K562 (cell line): ENCODE measurements around the gene ZDHHC24. TPM values are rescaled to one million over a fixed set of nuclear protein-coding genes. Genes with fewer than 3 reads are reported as not detected.

Experiments used
- ATAC-seq: fragments of 200-7000 bp; cut with Tn5 transposase; 3 replicates; pipeline ENCODE4 v1.9.1; 2020; ENCODE audit warnings: moderate library complexity
- BruUV-seq: library from RNA; stranded (reverse); fragments of 400-500 nt; replicated peaks from 2 replicates; lab custom pipeline; 2021; lab: Mats Ljungman, UMichigan
- CTCF ChIA-PET: fragments of 300-600 bp; formaldehyde crosslinking; extraction: SDS; loops from one replicate; lab custom pipeline; 2021; ENCODE audit warnings: low intra/inter-chr PET ratio; lab: Yijun Ruan, JAX
- POLR2A ChIA-PET: fragments of 300-600, 350-650 bp; sonication (Branson Sonifier 250); formaldehyde crosslinking; extraction: SDS; loops from one replicate; lab custom pipeline; 2021; ENCODE audit warnings: antibody characterized with exemption, inconsistent platforms; lab: Yijun Ruan, JAX
- DNase-seq, 4 experiments: peaks; one replicate each; pipeline versions ENCODE4 v3.0.0 to v3.0.0-alpha.2; 2011 to 2018; ENCODE audit warnings: low spot score in 3 of 4, mixed read lengths in 3 of 4; ENCODE audit errors: extremely low read depth in 1 of 4
- FAIRE-seq: peaks from 2 replicates; lab custom pipeline; 2011; peaks lifted over from hg19 to GRCh38; lab: Jason Lieb, UNC
- H2AFZ ChIP-seq: 2 replicates; pipeline ENCODE4 v1.6.0; 2011; ENCODE audit warnings: low read depth, low read length, control low read depth, inconsistent platforms
- H3K27ac ChIP-seq: fragments of 200-600 bp; 3 replicates; pipeline ENCODE4 v1.8.0; 2011; ENCODE audit warnings: low read depth, mild to moderate bottlenecking, control low read depth, inconsistent platforms, low read length, moderate library complexity, mixed read lengths; ENCODE audit errors: extremely low read depth
- H3K27me3 ChIP-seq, 2 experiments: fragments of 300-600 bp in 1 of 2; 2 replicates in 1 of 2; 3 replicates in 1 of 2; pipeline versions ENCODE4 v1.6.0 to v1.8.0; 2011; ENCODE audit warnings: inconsistent platforms in 2 of 2, low read length in 2 of 2, mild to moderate bottlenecking in 1 of 2, mixed read lengths in 1 of 2, moderate library complexity in 1 of 2; ENCODE audit not compliant: control insufficient read depth in 2 of 2, insufficient read depth in 2 of 2
- H3K36me3 ChIP-seq: fragments of 300-600 bp; 3 replicates; pipeline ENCODE4 v1.8.0; 2011; ENCODE audit warnings: mild to moderate bottlenecking, low read length, inconsistent platforms; ENCODE audit not compliant: control insufficient read depth, insufficient read depth
- H3K4me1 ChIP-seq, 2 experiments: fragments of 200-600 bp in 1 of 2; replicated peaks in 1 of 2; 2 replicates in 1 of 2; 3 replicates in 1 of 2; pipeline versions ENCODE4 v1.5.1 to v1.8.0; 2011; ENCODE audit warnings: inconsistent platforms in 2 of 2, low read length in 2 of 2, mild to moderate bottlenecking in 1 of 2, mixed read lengths in 1 of 2, moderate library complexity in 1 of 2; ENCODE audit not compliant: control insufficient read depth in 2 of 2, insufficient read depth in 2 of 2
- H3K4me2 ChIP-seq: 2 replicates; pipeline ENCODE4 v1.6.1; 2011; ENCODE audit warnings: low read length, control low read depth, inconsistent platforms, mixed read lengths; ENCODE audit not compliant: insufficient read depth
- H3K4me3 ChIP-seq: fragments of 200-600 bp; sonication (generic), shearing (Covaris generic); 2 replicates; pipeline ENCODE4 v1.5.1; 2016; ENCODE audit warnings: control low read depth, inconsistent platforms
- H3K79me2 ChIP-seq: fragments of 200-600 bp; 3 replicates; pipeline ENCODE4 v1.8.0; 2011; ENCODE audit warnings: low read length, inconsistent platforms; ENCODE audit not compliant: control insufficient read depth, insufficient read depth
- H3K9ac ChIP-seq, 2 experiments: 2 replicates each; pipeline versions ENCODE4 v1.6.0 to v1.6.1; 2011; ENCODE audit warnings: low read depth in 2 of 2, low read length in 2 of 2, control low read depth in 1 of 2, inconsistent platforms in 1 of 2, mild to moderate bottlenecking in 1 of 2, mixed read lengths in 1 of 2; ENCODE audit not compliant: insufficient read depth in 1 of 2
- H3K9me1 ChIP-seq: one replicate; pipeline ENCODE4 v1.6.0; 2011; ENCODE audit warnings: inconsistent platforms, mild to moderate bottlenecking, low read length, moderate library complexity; ENCODE audit not compliant: control insufficient read depth, insufficient read depth
- H3K9me3 ChIP-seq: replicated peaks from 2 replicates; pipeline ENCODE4 v1.5.1; 2011; ENCODE audit warnings: low read depth, low read length, inconsistent platforms; ENCODE audit not compliant: control insufficient read depth, insufficient read depth
- H4K20me1 ChIP-seq: replicated peaks from 2 replicates; pipeline ENCODE4 v1.6.1; 2011; ENCODE audit warnings: low read length, inconsistent platforms, mixed read lengths; ENCODE audit not compliant: control insufficient read depth, insufficient read depth
- BACH1 ChIP-seq: fragments of 200-800 bp; sonication (Bioruptor generic); IDR thresholded peaks from 2 replicates; pipeline ENCODE4 v1.6.1; 2016; ENCODE audit warnings: missing genetic modification characterization, missing compliant biosample characterization
- CTCF ChIP-seq, 3 experiments: IDR thresholded peaks in 2 of 3; conservative IDR thresholded peaks in 1 of 3; 2 replicates each; pipeline ENCODE4 v1.5.1; 2011 to 2012; ENCODE audit warnings: low read length in 3 of 3, mild to moderate bottlenecking in 3 of 3, control low read depth in 2 of 3, improper control_type of control experiment in 1 of 3, inconsistent platforms in 1 of 3, low read depth in 1 of 3, mixed read lengths in 1 of 3, moderate library complexity in 1 of 3; ENCODE audit not compliant: insufficient read depth in 2 of 3
- E2F6 ChIP-seq, 2 experiments: IDR thresholded peaks; 2 replicates each; pipeline ENCODE4 v1.6.1; 2011; ENCODE audit warnings: borderline replicate concordance in 1 of 2, control low read depth in 1 of 2, low read depth in 1 of 2, low read length in 1 of 2, mild to moderate bottlenecking in 1 of 2, mixed read lengths in 1 of 2, moderate library complexity in 1 of 2; ENCODE audit not compliant: insufficient read depth in 1 of 2, insufficient read length in 1 of 2, poor library complexity in 1 of 2, severe bottlenecking in 1 of 2; ENCODE audit errors: extremely low read depth in 1 of 2
- ELF2 ChIP-seq: fragments of 250-450 bp; sonication (Bioruptor Pico); IDR thresholded peaks from 2 replicates; pipeline ENCODE4 v1.5.0; 2021; ENCODE audit warnings: mild to moderate bottlenecking
- ILF3 ChIP-seq: fragments of 450-650 bp; IDR thresholded peaks from 2 replicates; pipeline ENCODE4 v1.6.1; 2018; ENCODE audit warnings: antibody characterized with exemption, mild to moderate bottlenecking, moderate library complexity, borderline replicate concordance
- ZBTB7A ChIP-seq: IDR thresholded peaks from 2 replicates; pipeline ENCODE4 v1.6.1; 2011; ENCODE audit warnings: low read depth, mild to moderate bottlenecking, low read length, moderate library complexity, borderline replicate concordance; ENCODE audit not compliant: control insufficient read depth
- ZFX ChIP-seq: sonication (generic); formaldehyde crosslinking; IDR thresholded peaks from 2 replicates; pipeline ENCODE4 v1.8.0; 2022; ENCODE audit warnings: mild to moderate bottlenecking, missing genetic modification reagents, moderate library complexity
- WGBS: fragments of 100-300 bp; shearing (Covaris generic); methylation state at CpG from one replicate; pipeline ENCODE4 v1.1.6; 2016; ENCODE audit warnings: low coverage, mixed read lengths; ENCODE audit not compliant: insufficient coverage; ENCODE audit errors: missing lambda C conversion rate; 5-methylcytosine and 5-hydroxymethylcytosine counted together
- in situ Hi-C: fragments of 300-500 bp; cut with MboI; formaldehyde crosslinking; loops from 4 replicates; pipeline ENCODE4 v1.15.0; 2018; ENCODE audit warnings: inconsistent platforms, mixed read lengths
- intact Hi-C: fragments of 100-400 bp; cut with micrococcal nuclease; formaldehyde crosslinking; loops from 2 replicates; pipeline ENCODE4 v1.14.2; 2022
- polyA plus RNA-seq, 8 experiments: library from polyadenylated mRNA; depleted of rRNA in 4 of 8; stranded (reverse) in 5 of 8; unstranded in 3 of 8; fragments of >200 nt; fragmentation: Nextera tagmentation in 2 of 8; fragmentation: Illumina TruSeq in 1 of 8; extraction: Ambion mirVana in 2 of 8; extraction: Trizol in 1 of 8; gene quantifications; 2 replicates each; pipeline versions ENCODE4 v1.2.1 to v1.2.3, GENCODE V29; 2011 to 2014; ENCODE audit warnings: inconsistent platforms in 1 of 8, missing spikeins in 1 of 8
- total RNA-seq, 7 experiments: library from RNA; depleted of rRNA in 6 of 7; stranded (reverse); fragments of >200 nt in 6 of 7; fragmentation: Illumina TruSeq in 2 of 7; extraction: Trizol in 2 of 7; gene quantifications; 2 replicates each; pipeline versions ENCODE4 v1.2.1 to v1.2.3, GENCODE V29; 2011 to 2021; ENCODE audit warnings: low replicate concordance in 1 of 7

Gene ZDHHC24
- total and polyA plus RNA-seq, 9 of the 15 experiments (the other 6 are each of a cell fraction or from before 2014, with no cell fraction given), result 0.45 to 11.2 (median 2.7) TPM

DNA sequence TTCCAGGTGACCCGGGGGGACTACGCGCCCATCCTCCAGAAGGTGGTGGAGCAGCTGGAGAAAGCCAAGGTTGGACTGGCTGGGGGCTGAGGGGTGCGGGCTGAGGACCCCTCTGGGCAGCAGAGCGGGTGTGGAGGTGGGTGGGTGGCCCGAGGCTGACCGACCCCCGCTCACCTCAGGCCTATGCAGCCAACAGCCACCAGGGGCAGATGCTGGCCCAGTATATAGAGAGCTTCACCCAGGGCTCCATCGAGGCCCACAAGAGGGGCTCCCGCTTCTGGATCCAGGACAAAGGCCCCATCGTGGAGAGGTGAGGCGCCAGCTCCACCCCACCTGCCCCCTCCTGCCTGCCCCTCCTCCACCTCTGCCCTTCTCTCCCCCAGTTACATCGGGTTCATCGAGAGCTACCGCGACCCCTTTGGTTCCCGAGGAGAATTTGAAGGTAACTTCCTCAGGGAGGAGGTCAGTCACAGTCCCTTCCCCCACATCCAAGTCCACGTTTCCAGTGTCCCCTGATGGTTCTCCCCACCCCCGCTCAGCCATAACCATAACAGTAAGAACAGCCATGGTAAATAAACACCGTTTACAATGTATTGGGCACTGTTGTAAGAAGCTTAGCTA, 54.4 kb downstream of the ZDHHC24 start:
- no TSS peak for BruUV-seq
- H3K9ac ChIP-seq, result 0 out of 4 replicates have a peak overlapping the region, but pooled peaks of 1 of the 2 experiments have one; percentile 54
- H3K9me3 ChIP-seq, result no peaks in the 10 kb centered on the region
- H3K36me3 ChIP-seq, result peaks cover 59% of the 10 kb centered on the region; the same call in 2 of the 3 replicates
- POLR2A ChIA-PET, result interaction anchor here (0.6 to 1.8 kb wide), 5 partner anchors 12 to 181 kb away, joined by 3 to 8 read pairs (median 3); partner anchors contain the start of gene DPP3
- H2AFZ ChIP-seq, result no peak overlapping the region
- TF ChIP-seq E2F6 (IDR thresholded peaks at IDR 0.05; ENCODE audit: borderline replicate concordance in 1 of 2, extremely low read depth in 1 of 2, insufficient read depth in 1 of 2, insufficient read length in 1 of 2, low read depth in 1 of 2, low read length in 1 of 2, poor library complexity in 1 of 2, severe bottlenecking in 1 of 2) (no peak), ZFX (CRISPR knock-in tag) (no peak), CTCF (IDR thresholded peaks at IDR 0.05 in 2 of 3, conservative IDR thresholded peaks at IDR 0.05 in 1 of 3; ENCODE audit: insufficient read depth in 2 of 3, low read depth in 1 of 3, low read length in 3 of 3) (peak in 2 of 3 experiments; percentile 34 to 45; a peak in 5 of 6 replicates), BACH1 (tag) (no peak), ELF2 (no peak), ILF3 (no peak), ZBTB7A (peak; percentile 80)
- no peak overlapping the region for H3K27ac ChIP-seq
- H3K4me2 ChIP-seq, result no peak overlapping the region
- no peaks in the 10 kb centered on the region for H3K79me2 ChIP-seq
- 66% methylated on average over 17 of the region's 20 CpGs for WGBS
- H4K20me1 ChIP-seq, result 0 out of 2 replicates have a peak, but pooled peaks cover 2% of the 10 kb centered on the region
- intact Hi-C loops (no loop called here), in situ Hi-C loops (no loop called here)
- FAIRE-seq, result no peak
- DNase-seq, result peak in 2 of 4 experiments; percentile 37 to 41
- no peaks in the 10 kb centered on the region for H3K27me3 ChIP-seq
- peaks cover 0 to 30% of the 10 kb centered on the region in 2 experiments; a peak in 3 of 5 replicates for H3K4me1 ChIP-seq
- no peak overlapping the region for H3K4me3 ChIP-seq
- ATAC-seq, result peak; percentile 85
- no peaks in the 10 kb centered on the region for H3K9me1 ChIP-seq
- CTCF ChIA-PET, result no interaction called here
